GM19467 (cell line): ENCODE results near the gene COL2A1.
"Not testable (repeated sequence)": the region's sequence is repeated elsewhere in the genome, so short reads cannot be mapped to it uniquely, and the experiment has no call there.

Source experiments
- ATAC-seq: cut with Tn5 transposase; IDR thresholded peaks from one replicate; pipeline ENCODE4 v1.9.1; 2021; ENCODE audit warnings: mild to moderate bottlenecking, moderate library complexity; ENCODE audit not compliant: unreplicated experiment

The COL2A1 gene

GRCh38 chr12:47978598-47978873, 25.7 kb downstream of the COL2A1 start:
- ATAC-seq: no peak

- no peak for ATAC-seq
Measured at GRCh38 chr12:47977772-47978597, 26.3 kb downstream of the COL2A1 start.

GRCh38 chr12:47977046-47977771, 27.1 kb downstream of the COL2A1 start:
- no peak for ATAC-seq

- ATAC-seq: no peak
Measured at GRCh38 chr12:47975816-47976215, 28.5 kb downstream of the COL2A1 start.

GRCh38 chr12:47975036-47975620, 29.1 kb downstream of the COL2A1 start:
- no peak for ATAC-seq

- ATAC-seq: no peak
Measured at GRCh38 chr12:47973870-47974269, 30.4 kb downstream of the COL2A1 start.

- no peak for ATAC-seq
Measured at GRCh38 chr12:47972895-47973294, 31.4 kb downstream of the COL2A1 start.

GRCh38 chr12:47970843-47971242, 33.4 kb downstream of the COL2A1 start:
- ATAC-seq: no peak

- ATAC-seq: no peak
Measured at GRCh38 chr12:47969845-47970244, 34.4 kb downstream of the COL2A1 start.

- ATAC-seq: no peak
Measured at GRCh38 chr12:47967461-47968321, 36.6 kb downstream of the COL2A1 start.

GRCh38 chr12:47965581-47965980, 38.7 kb downstream of the COL2A1 start:
- ATAC-seq: no peak

- ATAC-seq: no peak
Measured at GRCh38 chr12:47964106-47964728, 40.1 kb downstream of the COL2A1 start.

- peak; percentile 88 for ATAC-seq
Measured at GRCh38 chr12:47963340-47964040, 40.8 kb downstream of the COL2A1 start, which contains the start of gene TMEM106C. TMEM106C (plus strand) TSS chr12:47963596; CDS start chr12:47964237, 641 bp downstream.

- ATAC-seq: no peak
Measured at GRCh38 chr12:47962198-47962597, 42.1 kb downstream of the COL2A1 start.

GRCh38 chr12:47957671-47958070, 46.6 kb downstream of the COL2A1 start:
- ATAC-seq: not testable (repeated sequence)

GRCh38 chr12:47955059-47955458, 49.2 kb downstream of the COL2A1 start:
- ATAC-seq: no peak

GRCh38 chr12:47954467-47955045, 49.7 kb downstream of the COL2A1 start:
- no peak for ATAC-seq

GRCh38 chr12:47954058-47954457, 50.2 kb downstream of the COL2A1 start:
- no peak for ATAC-seq

- ATAC-seq: no peak
Measured at GRCh38 chr12:47950856-47951468, 53.3 kb downstream of the COL2A1 start.
